Measurements from ENCODE around the gene ITGB4. TPM values are rescaled to one million over a fixed set of nuclear protein-coding genes. Genes with fewer than 3 reads are reported as not detected.

ITGB4 gene
- total RNA-seq, 1 donor = 0.09 TPM

- TF ChIP-seq CTCF (IDR thresholded peaks at IDR 0.05; ENCODE audit: insufficient read depth, low read length) = no peak
- H3K4me3 ChIP-seq (ENCODE audit: low read depth, low read length) = no peak overlapping the region
- DNase-seq (ENCODE audit: low read depth) = no peak
These were observed 29.9 kb upstream of the ITGB4 start for GRCh38 chr17:75691371-75691791.

GRCh38 chr17:75691801-75692626, 29.2 kb upstream of the ITGB4 start:
- TF ChIP-seq CTCF (IDR thresholded peaks at IDR 0.05; ENCODE audit: insufficient read depth, low read length) = no peak
- no peak overlapping the region for H3K4me3 ChIP-seq (ENCODE audit: low read depth, low read length)
- no peak for DNase-seq (ENCODE audit: low read depth)

GRCh38 chr17:75692976-75693375, 28.3 kb upstream of the ITGB4 start:
- no peak for DNase-seq (ENCODE audit: low read depth)
- no peak overlapping the region for H3K4me3 ChIP-seq (ENCODE audit: low read depth, low read length)

GRCh38 chr17:75693500-75694481, 27.5 kb upstream of the ITGB4 start:
- no peak overlapping the region for H3K4me3 ChIP-seq (ENCODE audit: low read depth, low read length)
- no peak for TF ChIP-seq CTCF (IDR thresholded peaks at IDR 0.05; ENCODE audit: insufficient read depth, low read length)
- peak; percentile 45 for DNase-seq (ENCODE audit: low read depth)

More at GRCh38 chr17:75692976-75693375, 28.3 kb upstream of the ITGB4 start:
- TF ChIP-seq CTCF (IDR thresholded peaks at IDR 0.05; ENCODE audit: insufficient read depth, low read length) = no peak

GRCh38 chr17:75694536-75694935, 26.7 kb upstream of the ITGB4 start:
- no peak for TF ChIP-seq CTCF (IDR thresholded peaks at IDR 0.05; ENCODE audit: insufficient read depth, low read length)
- DNase-seq (ENCODE audit: low read depth) = no peak
- no peak overlapping the region for H3K4me3 ChIP-seq (ENCODE audit: low read depth, low read length)

GRCh38 chr17:75695141-75695829, 26.0 kb upstream of the ITGB4 start:
- DNase-seq (ENCODE audit: low read depth) = no peak
- no peak overlapping the region for H3K4me3 ChIP-seq (ENCODE audit: low read depth, low read length)
- TF ChIP-seq CTCF (IDR thresholded peaks at IDR 0.05; ENCODE audit: insufficient read depth, low read length) = no peak

All from fibroblast of the aortic adventitia (primary cell).